Measurements from ENCODE around the gene GPR68.

The GPR68 gene

DNA sequence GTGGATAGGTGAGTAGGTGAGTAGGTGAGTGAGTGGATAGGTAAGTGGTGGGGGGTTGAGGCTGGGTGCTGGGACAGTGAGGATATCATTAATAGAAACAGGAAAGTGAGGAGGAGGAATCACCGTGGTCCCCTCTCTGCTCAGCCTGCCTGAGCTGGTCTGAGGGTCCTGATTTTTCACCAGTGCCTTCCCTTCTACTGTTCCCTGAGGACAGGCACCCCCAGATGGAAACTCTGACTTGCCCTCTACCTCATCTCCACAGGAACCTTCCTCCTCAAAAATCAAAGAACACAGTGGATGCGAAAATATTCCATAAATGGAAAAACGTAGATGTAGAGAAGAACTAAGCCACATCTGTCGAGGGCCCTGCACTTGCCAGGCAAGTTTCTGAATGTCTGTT lies 1.9 kb downstream of the GPR68 start:
- no peak overlapping the region for H3K4me3 ChIP-seq (ENCODE audit: low read depth, low read length)
- TF ChIP-seq, protein P1, sequence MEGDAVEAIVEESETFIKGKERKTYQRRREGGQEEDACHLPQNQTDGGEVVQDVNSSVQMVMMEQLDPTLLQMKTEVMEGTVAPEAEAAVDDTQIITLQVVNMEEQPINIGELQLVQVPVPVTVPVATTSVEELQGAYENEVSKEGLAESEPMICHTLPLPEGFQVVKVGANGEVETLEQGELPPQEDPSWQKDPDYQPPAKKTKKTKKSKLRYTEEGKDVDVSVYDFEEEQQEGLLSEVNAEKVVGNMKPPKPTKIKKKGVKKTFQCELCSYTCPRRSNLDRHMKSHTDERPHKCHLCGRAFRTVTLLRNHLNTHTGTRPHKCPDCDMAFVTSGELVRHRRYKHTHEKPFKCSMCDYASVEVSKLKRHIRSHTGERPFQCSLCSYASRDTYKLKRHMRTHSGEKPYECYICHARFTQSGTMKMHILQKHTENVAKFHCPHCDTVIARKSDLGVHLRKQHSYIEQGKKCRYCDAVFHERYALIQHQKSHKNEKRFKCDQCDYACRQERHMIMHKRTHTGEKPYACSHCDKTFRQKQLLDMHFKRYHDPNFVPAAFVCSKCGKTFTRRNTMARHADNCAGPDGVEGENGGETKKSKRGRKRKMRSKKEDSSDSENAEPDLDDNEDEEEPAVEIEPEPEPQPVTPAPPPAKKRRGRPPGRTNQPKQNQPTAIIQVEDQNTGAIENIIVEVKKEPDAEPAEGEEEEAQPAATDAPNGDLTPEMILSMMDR (IDR thresholded peaks at IDR 0.05; ENCODE audit: low read depth, low read length) = no peak
- DNase-seq = no peak
- no peaks in the 10 kb centered on the region for H3K36me3 ChIP-seq
- no peaks in the 10 kb centered on the region for H3K27me3 ChIP-seq
- H3K4me1 ChIP-seq = peaks cover 7% of the 10 kb centered on the region; the same call in 1 of the 2 replicates
- no peaks in the 10 kb centered on the region for H3K9me3 ChIP-seq

DNA sequence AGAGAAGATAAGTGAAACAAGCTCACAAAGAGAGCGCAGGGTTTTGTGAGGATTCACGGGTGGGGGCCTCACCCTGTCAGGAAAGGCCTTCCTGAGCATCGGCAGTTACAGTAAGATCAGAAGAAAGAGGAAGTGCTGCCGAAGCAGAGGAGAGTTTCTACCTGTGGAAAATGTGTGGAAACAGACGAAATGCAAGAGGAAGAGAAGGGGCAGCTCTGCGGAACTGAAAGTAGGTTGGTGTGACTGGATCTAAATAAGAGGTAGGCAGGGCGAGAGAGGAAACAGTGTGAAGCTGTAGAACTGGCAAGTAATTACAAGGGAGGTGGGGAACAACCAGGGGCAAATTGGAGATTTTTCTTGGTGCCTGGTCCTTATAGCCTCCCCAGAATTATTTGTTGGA lies 2.6 kb downstream of the GPR68 start:
- Histone ChIP-seq H3K4me3 (ENCODE audit: low read depth, low read length) (no peak overlapping the region), H3K36me3 (no peaks in the 10 kb centered on the region), H3K9me3 (no peaks in the 10 kb centered on the region), H3K4me1 (peaks cover 7% of the 10 kb centered on the region; the same call in 1 of the 2 replicates), H3K27me3 (no peaks in the 10 kb centered on the region)
- no peak for DNase-seq
- TF ChIP-seq, protein P1 (IDR thresholded peaks at IDR 0.05; ENCODE audit: low read depth, low read length) = no peak

DNA sequence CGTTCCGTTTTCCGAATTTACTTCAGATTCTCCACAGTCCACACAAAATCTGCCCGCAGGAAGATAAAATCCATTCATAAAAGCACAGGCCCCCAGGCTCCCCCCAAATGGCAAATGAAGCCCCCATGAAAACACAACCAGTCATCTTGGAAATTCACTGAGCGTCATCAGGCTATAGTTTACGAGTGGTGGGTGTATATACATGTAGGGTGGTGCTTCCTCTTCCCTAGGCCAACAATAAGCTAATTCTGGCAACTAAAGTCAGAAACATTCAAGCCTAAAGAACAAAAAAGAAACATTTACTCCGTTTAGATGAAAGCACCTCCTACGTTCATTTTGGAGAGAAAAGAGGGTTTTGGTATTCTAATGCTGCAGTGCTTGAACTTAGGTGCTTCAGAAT lies 5.8 kb downstream of the GPR68 start:
- no peak for DNase-seq
- Histone ChIP-seq H3K4me3 (ENCODE audit: low read depth, low read length) (no peak overlapping the region), H3K9me3 (no peaks in the 10 kb centered on the region), H3K27me3 (no peaks in the 10 kb centered on the region), H3K36me3 (no peaks in the 10 kb centered on the region), H3K4me1 (no peaks in the 10 kb centered on the region)
- TF ChIP-seq, protein P1 (IDR thresholded peaks at IDR 0.05; ENCODE audit: low read depth, low read length) = no peak

DNA sequence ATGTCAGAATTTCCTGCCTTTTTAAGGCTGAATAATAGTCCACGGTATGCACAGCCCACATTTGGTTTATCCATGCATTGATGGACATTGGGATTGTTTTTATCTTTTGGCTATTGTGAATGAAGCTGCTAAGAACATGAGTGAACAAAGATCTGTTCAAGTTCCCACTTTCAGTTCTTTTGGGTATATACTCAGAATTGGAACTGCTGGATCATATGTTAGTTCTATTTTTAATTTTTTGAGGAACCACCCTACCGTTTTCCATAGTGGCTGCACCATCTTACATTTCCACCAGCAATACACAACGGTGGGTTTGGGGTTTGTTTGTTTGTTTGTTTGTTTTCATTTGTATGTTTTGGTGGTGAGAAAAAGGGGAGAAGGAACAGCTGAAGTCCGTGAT lies 6.4 kb downstream of the GPR68 start:
- TF ChIP-seq, protein P1 (IDR thresholded peaks at IDR 0.05; ENCODE audit: low read depth, low read length) = no peak
- Histone ChIP-seq H3K9me3 (no peaks in the 10 kb centered on the region), H3K36me3 (no peaks in the 10 kb centered on the region), H3K4me1 (no peaks in the 10 kb centered on the region), H3K27me3 (no peaks in the 10 kb centered on the region), H3K4me3 (ENCODE audit: low read depth, low read length) (no peak overlapping the region)
- no peak for DNase-seq

DNA sequence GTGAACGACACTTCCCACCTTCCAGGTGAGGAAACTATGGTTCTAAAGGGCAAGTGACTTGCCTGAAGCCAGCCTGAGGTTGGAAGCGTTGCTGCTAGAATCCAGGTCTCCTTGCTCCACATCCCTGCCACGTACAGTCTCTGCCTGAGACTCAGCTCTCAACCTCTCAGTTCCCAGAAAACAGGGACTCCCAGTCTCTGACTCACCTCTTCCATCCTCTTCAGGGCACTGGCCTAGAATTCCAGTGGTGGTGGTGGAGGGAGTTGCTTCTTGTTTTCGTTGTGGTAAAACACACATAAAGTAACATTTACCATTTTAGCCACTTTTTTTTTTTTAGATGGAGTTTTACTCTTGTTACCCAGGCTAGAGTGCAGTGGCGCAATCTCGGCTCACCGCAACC lies 7.3 kb downstream of the GPR68 start:
- Histone ChIP-seq H3K36me3 (no peaks in the 10 kb centered on the region), H3K9me3 (no peaks in the 10 kb centered on the region), H3K27me3 (no peaks in the 10 kb centered on the region), H3K4me3 (ENCODE audit: low read depth, low read length) (no peak overlapping the region), H3K4me1 (no peaks in the 10 kb centered on the region)
- DNase-seq = no peak
- TF ChIP-seq, protein P1 (IDR thresholded peaks at IDR 0.05; ENCODE audit: low read depth, low read length) = no peak

DNA sequence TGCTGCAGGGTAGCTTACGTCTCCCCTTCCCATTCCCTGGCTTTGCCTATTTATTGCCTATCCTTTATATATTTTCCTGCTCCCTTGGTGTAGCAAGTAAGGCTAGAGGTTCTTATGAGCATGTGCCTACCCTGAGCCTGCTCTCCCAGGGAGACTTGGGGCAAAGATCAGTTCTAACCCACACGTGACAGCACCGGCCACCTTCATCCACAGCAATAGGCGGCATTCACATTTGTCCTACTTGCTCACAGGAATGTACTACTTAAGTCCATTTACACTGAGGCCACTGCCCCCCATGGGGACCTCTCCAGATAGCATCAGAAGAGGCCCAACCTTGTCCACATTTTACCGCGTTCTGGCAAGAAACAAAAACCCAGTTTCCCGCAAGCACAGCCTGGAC lies 8.7 kb downstream of the GPR68 start:
- H3K4me3 ChIP-seq (ENCODE audit: low read depth, low read length) = no peak overlapping the region
- no peaks in the 10 kb centered on the region for H3K9me3 ChIP-seq
- DNase-seq = no peak
- TF ChIP-seq, protein P1 (IDR thresholded peaks at IDR 0.05; ENCODE audit: low read depth, low read length) = no peak
- H3K4me1 ChIP-seq = no peaks in the 10 kb centered on the region
- H3K36me3 ChIP-seq = no peaks in the 10 kb centered on the region
- no peaks in the 10 kb centered on the region for H3K27me3 ChIP-seq
